HG03045 (cell line): ENCODE results near the gene PDYN.

ENCODE experiments used
- ATAC-seq: cut with Tn5 transposase; IDR thresholded peaks from one replicate; pipeline ENCODE4 v1.9.1; 2021; ENCODE audit warnings: mild to moderate bottlenecking, moderate library complexity; ENCODE audit not compliant: unreplicated experiment

PDYN gene

DNA sequence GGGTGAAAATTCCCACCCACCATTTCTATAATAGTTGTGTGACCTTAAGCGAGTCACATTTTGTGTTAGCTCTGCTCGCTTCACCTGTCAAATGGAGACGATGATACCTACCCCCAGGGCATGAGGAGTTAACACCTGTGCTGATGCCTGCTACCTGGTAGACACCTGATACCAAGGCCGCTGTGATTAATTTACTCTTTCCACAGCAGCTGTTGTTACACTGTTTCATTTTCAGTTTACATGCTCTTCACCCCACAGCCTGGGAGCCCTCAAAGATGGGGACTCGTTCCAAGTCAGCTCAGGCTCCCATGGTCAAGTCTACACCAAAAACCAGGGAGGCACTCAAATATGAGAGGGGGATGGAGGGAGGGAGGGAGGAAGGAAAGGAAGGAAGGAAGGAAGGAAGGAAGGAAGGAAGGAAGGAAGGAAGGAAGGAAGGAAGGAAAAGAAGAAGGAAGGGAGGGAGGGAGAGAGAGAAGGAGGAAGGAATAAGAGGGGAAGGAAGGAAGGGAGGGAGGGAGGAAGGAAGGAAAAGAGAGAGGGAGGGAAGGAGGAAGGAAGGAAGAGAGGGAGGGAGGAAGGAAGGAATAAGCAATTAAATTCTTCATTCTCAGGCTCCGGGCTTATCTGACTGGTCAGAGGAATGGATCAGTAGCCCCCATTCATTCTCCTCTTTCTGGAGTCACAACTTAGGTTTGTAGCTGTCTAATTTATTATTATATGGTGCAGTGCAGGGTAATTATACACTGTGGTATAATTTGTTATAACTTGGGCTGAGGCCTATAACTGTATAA is 40.9 kb downstream of the PDYN start:
- ATAC-seq = no peak

DNA sequence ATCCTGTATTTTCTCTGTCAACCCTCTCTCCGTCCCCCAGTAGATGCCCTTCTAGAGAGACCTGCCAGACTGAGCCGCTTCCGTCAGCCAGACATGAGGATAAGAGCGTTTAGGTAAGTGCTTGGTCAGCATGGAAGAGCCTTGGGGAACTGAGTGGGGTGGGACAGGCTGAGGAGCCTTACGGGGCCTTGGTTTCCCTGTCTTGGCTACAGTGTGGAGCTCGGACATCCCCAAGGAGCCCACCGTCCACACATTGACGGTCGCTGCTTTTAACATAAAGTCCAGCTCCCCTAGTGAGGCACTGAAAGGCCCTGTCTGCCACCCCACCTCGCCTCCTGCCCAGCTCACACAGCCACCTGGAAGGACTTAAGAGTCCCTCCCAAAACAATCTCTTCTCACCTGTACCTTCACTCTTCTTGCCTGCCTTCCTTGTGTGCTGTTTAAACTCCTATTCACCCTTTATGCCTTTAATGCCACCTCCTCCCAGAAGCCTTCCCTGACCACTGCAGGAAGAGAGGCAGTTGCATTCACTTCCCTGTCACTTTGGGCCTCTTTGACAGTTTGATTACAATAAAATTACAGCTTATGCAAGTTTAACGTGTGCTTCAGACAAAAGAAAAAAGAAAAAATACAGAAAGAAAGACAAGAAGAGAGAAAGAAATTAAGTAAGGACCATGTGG is 42.3 kb downstream of the PDYN start:
- no peak for ATAC-seq

DNA sequence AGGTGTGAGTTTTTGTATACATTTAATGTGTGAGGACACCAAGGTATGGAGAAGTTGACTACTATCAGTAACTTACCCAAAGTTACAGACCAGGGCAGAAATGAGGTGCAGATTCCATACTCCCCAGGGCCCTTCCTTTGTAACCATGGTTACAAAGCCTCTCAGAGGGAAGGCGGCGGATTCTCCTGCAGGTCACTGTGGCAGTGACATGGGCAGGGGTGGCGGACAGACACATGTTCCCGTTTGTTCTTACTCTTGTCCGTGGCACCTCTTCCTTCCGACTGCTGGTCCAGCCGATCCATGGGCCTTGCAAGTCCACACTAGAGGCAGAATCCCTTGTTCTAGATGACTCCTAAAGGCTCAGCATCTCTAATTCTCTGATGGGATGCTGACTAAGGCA is 43.0 kb downstream of the PDYN start:
- no peak for ATAC-seq

DNA sequence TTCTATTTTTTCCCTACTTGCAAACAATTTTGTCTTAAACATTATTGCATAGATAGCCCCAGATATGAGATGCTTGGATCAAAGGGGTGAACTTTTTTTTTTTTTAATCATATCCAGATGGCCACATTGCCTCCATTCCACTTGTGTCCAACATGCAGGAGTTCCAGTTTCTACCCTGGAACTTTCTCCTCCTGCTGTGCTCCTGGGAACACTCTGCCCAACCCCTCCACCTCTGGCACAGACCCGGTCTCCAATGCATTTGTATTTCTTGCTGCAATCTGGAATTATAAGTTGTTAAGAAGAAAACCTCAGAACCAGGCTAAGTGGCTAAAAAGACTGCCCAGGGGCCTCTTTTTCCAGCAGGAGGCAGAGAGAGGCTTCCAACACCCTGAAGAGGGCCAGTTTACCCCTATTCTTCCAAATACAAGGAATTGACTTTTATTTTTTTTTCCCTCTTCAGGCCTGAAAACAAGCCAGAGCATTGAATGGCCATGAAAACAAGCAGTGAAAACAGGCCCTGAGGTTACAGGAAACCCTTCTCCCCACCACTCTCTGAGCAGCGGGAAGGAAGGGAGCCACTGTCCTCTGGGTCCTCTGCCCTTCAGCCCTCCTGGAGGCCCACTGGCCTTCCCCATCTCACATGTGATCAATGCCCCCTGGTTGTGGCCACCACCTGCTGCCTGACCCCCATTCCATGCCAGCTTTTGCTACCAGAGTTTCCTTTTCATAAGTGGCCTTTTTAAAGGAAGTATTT is 44.3 kb downstream of the PDYN start:
- ATAC-seq = no peak

DNA sequence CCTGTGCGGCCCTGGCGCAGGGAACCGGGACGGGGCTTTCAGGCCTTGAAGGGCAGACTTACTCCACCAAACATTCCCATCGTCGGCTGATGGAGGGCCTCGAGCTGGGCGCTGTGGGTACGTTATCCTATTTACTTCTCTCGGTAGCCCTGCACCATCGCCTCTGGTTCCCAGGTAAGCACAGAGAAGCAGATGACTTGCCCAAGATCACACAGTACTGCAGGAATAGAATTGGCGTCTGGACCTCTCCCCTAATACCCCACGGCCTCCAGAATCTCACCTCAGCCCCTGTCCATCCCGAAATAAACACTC is 46.4 kb downstream of the PDYN start:
- no peak for ATAC-seq

DNA sequence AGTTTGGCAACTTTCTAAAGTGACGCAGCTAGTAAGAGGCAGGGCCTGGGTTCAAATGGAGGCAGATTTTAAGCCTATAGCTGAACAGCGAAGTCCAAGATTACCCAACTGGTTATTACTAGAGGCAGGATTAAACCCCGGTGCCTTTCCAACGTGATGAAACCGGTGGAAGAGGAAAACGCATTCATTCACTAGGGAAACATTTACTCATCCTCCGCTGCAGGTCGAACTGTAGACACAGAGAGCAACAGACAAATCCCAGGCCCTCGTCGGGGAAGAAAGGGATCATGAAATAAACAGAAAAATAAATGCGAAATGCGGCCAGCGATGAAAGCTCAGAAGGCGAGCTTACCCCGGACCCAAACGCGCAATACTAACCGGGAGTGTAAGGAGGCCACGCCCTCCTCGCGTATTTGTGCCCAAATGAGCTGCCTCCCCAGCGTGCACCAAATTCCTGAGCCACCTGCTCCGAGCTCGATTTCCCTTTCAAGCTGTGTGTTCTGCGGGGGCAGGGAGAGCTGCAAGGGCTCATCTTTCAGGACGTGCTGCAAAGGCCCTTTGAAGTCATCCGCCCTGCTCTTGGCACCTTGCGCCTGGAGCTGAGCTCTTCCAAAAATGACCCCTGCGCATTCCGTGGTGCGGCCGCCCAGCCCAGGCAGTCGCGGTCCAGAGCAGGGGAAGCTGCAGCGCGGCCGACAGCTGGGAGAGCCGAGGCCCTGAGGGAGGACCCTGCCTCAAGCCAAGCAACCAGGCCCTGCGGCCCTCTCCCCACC is 46.9 kb downstream of the PDYN start:
- no peak for ATAC-seq

DNA sequence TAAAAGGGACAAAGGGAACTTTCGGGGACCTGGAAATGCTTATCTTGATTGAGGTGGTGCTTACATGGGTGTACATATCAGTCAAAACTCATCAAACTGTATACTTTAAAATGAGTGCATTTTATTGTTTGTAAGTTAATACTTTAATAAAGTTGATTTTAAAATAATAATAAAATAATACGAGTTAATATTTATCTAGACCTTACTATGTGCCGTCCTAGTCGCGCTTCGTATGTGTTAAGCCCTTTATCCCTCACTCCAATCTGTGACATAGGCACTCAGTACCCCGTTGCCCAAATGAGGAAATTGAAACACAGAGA is 47.5 kb downstream of the PDYN start:
- no peak for ATAC-seq

DNA sequence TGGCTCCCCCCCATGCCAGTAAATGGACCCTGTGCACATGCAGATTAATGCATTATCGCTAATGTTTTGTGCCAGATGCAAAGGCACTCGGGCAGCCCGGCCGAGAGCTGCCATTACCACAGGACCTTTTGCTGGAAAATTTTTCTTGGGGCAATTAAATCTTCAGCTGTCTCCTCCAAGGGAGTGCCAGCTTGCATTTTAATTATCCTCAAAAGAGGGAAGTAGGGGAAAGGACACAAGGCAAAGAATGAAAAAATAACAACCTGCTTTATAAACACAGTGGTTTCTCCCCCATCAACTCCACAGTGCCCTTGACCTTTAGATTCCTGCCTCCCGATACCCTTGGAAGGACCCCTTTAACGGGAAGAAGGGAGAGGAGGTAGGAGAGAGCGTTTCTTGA is 48.2 kb downstream of the PDYN start:
- ATAC-seq = no peak

DNA sequence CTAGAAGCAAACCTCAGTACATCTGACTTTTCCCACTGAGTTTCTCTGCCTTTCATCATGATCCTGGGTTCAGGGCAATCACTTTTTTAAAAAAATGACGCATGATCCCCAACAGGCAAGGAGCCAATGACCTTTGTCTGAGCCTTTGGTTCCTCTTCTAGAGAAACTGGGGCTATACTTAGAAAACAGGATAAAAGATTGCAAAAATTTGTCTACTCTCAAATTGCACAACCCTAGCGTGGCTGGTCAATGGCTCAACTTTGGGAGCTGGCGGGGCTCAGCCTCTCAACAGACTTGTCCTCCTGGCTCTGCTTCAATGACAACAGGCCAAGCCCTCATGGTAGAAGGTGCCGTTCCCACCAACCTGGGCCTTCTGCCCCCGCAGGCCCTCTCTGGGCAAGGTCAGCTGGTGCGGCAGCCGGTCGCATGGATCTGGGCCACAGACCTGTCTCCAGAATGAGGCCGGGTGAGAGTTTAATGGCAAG is 48.7 kb downstream of the PDYN start:
- ATAC-seq = no peak

DNA sequence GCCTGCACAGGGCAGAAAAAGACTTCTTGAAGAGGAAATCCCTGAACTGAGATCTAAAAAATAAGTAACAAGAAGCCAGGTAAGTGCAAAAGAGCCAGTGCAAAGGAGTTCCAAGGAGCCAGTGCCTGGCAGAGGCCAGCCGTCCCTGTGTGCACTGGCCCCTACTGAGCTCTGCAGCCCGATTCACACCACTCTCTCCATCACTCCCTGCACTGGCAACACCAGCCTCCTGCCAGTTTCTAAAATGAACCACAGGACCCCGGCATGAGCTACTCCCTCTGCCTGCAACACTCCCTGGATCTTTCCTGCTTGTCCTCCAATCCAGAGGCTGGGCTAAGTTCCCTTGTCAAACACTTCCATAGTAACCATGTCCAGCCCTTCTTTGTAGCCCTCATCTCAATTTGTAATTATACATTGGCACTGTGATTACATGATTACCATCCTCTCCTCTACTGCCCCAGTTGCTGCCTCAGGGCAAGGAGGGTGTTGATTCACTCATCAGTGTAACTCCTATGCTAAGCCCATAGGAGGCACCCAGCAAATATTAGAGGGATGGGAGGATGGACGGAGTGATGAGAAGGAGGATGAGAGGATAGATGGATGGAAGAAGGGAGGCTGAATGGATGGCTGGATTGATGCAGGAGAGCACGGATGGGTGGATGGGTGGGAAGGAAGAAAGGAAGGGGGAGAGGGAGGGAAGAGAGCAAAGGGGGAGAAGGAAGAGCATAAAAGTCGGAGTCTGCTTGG is 49.3 kb downstream of the PDYN start:
- ATAC-seq = no peak

DNA sequence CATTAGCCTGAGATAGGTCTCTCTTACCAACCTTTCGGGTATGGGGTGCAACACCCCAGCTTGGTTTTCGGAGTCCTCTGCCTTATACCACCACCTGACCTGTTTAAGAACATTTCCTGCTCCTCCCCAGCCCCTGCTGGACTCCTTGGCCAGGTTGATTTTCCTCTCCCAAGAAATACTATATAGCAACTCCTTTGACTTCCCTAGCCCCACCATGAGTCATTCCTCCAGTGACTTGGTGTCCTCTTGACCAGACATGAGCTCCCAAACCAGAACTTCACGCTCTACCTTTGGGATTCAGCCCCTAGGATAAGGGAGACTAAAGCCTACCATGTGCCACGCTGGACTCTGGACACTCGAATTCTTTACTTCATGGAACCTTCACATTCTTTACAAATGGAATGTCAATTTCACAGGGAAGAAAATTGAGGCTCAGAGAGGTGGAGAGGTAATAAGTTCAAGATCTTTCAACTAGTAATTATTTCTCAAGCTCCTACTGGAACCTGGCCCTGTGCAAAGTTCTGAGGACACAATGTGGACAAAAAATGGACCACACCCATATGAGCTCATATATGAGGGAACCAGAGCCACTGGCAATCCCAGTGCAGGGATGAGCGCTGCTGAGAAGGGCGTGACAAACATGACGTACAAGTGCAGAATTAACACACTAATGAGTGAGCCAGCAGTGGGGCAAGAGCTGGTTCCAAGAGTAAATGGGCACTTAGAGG is 50.4 kb downstream of the PDYN start:
- ATAC-seq = no peak

DNA sequence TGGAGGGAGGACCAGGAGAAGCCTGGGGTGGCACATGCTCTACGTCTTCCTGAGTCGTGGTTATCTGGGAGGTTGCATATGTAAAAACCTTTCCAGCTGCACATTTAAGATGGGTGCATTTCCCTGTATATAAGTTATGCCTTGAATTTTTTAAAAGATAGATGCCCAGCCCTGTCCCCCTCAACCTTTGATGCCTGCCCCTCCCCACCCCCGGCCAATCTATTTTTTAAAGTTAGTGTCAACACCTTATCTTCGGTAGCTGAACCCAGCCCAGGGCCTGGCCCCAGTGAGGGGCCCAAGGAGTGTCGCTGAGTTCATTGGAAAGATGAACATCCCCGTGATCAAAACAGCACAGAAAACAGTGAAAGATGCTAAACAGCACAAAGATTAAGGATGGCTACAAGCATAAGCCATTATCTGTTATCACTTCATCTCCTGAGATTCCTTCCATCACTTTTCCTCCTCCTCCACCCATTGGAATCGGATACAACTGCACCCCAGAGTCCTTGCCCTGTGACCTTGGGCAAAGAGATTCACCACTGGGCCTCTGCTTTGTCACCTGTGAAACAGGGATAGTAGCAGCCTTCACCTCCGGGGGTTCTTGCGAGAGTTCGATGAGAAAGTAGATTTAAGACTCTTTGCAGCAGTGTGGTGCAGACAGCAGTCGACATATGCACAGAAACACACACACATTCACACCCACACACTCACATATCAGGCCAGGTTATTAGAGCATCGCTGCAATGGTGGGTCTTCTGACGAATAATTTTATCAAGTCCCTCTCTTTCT is 51.2 kb downstream of the PDYN start:
- ATAC-seq = no peak

DNA sequence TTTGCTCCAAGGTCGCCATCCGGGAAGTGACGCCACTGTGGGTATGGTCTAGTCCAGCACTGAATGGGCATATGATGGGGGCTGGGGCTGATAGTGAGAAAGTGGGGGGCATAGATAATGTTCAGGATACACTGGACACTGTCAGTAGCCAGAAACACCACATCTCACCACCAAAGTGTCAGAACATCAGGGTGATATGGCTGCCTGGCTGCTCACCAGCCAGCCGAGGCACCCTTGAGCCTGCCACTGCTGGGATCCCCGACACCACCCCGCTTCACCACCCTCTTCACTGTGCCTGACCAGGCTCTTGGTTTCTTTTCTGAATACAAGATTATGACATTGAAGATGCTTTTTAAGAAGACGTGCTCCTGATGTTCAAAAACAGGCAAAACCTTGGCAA is 51.8 kb downstream of the PDYN start:
- no peak for ATAC-seq

DNA sequence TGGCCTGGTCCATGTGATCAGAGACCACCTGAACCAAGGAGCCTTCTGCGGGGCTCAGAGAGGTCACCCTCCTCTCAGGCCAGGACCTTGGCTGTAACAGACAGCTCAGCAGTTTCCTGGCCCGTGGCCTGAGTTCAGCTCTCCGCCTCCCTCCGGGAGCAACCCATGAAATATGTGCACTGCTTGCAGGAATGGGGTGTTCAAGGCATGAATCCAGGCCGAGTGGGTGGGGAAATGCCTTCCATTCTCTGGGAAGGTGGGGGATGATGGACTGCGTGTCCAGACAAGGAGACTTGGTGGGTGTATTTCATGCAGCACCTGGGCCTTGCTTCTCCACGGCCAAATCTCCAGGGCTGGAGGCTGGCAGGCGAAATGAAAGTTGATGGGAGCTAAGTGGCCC is 52.6 kb downstream of the PDYN start:
- no peak for ATAC-seq

DNA sequence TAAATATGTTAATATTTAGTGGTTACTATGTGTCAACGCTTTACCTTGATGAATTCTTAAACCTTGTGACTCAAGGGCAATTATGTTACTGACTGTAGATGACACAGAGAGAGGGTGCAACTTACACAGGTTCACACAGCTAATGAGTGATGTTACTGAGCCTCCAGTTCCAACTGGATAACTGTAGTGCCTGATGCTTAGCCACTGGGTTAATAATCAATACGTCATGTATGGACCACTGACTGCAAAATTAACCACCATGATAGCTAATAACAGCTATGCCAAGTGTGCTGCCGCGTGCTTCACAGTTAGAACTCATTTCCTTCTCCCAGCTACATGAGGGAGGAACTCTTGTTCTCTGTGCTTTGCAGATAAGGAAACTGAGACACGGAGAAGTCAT is 53.3 kb downstream of the PDYN start:
- no peak for ATAC-seq

DNA sequence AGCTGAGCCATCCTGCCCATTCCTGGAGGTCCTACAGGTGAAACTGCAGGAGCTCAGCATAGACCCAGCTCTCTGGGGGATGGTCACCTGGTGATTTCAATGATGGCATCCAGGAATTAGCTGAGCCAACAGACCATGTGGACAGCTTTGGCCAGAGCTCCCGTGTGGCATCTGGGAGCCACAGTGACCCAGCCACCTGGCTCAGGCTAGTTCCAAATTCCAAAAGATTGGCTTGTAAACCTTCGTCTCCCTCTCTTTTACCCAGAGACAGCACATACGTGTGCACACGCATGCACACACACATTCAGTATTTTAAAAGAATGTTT is 54.6 kb downstream of the PDYN start:
- ATAC-seq = no peak

DNA sequence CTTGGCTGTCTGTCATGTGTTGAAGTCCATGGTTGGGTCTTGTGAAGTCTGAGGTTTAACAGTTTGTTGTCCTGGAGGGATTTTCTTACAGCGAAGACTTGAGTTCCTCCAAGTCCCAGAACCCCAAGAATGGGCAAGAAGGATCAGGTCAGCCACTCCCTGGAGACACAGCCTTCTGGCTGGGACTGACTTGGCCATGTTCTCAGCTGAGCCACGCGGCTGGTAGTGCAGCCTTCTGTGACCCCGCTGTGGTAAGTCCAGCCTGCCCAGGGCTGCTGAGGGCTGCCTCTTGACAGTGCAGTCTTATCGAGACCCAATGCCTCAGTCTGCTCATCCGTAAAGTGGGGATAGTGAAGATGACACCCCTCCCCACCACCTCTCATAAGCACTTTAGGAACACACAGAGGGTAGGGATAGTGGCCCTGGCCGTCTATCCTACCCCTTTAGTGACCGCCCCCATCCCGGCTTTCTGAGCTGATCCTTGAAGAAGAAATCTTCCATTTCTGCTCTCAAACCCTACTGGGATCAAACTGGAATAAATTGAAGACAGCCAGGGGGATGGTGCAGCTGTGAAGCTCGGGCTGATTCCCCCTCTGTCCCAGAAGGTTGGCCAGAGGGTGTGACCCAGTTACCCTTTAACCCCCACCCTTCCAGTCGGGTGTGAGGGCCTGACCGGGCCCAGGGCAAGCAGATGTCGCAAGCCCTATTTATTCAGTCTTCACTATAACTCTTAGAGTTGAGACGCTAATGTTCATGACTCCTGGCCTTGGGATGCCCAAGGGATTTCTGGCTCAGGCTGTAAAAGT is 55.2 kb downstream of the PDYN start:
- ATAC-seq = no peak

DNA sequence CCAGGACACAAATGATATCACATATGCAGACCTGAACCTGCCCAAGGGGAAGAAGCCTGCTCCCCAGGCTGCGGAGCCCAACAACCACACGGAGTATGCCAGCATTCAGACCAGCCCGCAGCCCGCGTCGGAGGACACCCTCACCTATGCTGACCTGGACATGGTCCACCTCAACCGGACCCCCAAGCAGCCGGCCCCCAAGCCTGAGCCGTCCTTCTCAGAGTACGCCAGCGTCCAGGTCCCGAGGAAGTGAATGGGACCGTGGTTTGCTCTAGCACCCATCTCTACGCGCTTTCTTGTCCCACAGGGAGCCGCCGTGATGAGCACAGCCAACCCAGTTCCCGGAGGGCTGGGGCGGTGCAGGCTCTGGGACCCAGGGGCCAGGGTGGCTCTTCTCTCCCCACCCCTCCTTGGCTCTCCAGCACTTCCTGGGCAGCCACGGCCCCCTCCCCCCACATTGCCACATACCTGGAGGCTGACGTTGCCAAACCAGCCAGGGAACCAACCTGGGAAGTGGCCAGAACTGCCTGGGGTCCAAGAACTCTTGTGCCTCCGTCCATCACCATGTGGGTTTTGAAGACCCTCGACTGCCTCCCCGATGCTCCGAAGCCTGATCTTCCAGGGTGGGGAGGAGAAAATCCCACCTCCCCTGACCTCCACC is 56.4 kb downstream of the PDYN start:
- no peak for ATAC-seq
